Heart left ventricle (tissue), 13 donors: ENCODE data around the gene ARHGAP1.

Source experiments
- POLR2A ChIP-seq, 2 donors: fragments of 450-650 bp; IDR thresholded peaks; one replicate each; pipeline ENCODE4 v1.6.1; 2017; ENCODE audit warnings: antibody characterized with exemption in 2 of 2, mild to moderate bottlenecking in 2 of 2, moderate library complexity in 2 of 2
- TF ChIP-seq, protein P1 (sequence below), 12 donors: fragments of 200-600 bp; sonication (generic) in 4 of 12; IDR thresholded peaks; one replicate each; pipeline versions ENCODE4 v1.5.0 to v1.8.0; 2018 to 2022; ENCODE audit warnings: antibody characterized with exemption in 12 of 12, mild to moderate bottlenecking in 5 of 12
- donor health status: ischemic (EF 13 %, LVEDD 7.1; RV severe dilation, severe dysfunction).
- donor health status: DM: no; HTN: yes; CAD: no.
- donor health status: DM: no; HTN: no; CAD: no.
- donor health status: ischemic (EF 25% LVEDD 6.9; RV normal size, moderate dysfunction).
- donor health status: ischemic (EF 25% LVEDD 5.7; RV mildly dilated, moderate dysfunction).
- donor health status: ischemic (EF 35%, LVEDD 5.7; RV mildly dilated, moderate dysfunction).
- donor health status: nonischemic (EF 11% LVEDD 7.7; RV severe dilation, severe dysfunction).
- donor health status: DM: yes; HTN: yes; CAD: no.
- donor health status: PGD.
- donor health status: ischemic (EF 29% LVEDD 5.4; RV normal size, mild dysfunction).
- donor health status: nonischemic (EF 23%, LVEDD 6.1; RV moderate dilation, normal function).

DNA sequence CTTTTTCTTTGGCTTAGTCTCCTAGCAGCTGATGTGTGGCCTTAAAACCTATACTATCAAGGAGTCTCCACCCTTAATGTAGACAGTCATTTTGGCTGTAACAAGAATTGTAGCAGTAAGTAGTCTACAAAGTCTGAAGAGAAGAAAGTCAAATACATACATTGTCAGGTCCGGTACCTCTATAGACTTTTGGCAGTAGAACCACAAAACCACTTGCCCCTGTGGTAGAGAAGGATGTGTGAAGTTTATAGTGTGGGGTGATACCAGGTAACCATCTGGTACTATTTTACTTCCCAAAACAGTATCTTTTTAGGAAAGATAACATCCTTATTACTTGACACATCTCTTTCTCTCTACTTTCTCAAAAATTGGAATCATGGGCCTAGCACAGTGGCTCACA lies 67.9 kb downstream of the ARHGAP1 start:
- no peak for TF ChIP-seq POLR2A (IDR thresholded peaks at IDR 0.05)
- TF ChIP-seq, protein P1, sequence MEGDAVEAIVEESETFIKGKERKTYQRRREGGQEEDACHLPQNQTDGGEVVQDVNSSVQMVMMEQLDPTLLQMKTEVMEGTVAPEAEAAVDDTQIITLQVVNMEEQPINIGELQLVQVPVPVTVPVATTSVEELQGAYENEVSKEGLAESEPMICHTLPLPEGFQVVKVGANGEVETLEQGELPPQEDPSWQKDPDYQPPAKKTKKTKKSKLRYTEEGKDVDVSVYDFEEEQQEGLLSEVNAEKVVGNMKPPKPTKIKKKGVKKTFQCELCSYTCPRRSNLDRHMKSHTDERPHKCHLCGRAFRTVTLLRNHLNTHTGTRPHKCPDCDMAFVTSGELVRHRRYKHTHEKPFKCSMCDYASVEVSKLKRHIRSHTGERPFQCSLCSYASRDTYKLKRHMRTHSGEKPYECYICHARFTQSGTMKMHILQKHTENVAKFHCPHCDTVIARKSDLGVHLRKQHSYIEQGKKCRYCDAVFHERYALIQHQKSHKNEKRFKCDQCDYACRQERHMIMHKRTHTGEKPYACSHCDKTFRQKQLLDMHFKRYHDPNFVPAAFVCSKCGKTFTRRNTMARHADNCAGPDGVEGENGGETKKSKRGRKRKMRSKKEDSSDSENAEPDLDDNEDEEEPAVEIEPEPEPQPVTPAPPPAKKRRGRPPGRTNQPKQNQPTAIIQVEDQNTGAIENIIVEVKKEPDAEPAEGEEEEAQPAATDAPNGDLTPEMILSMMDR (IDR thresholded peaks at IDR 0.05) = no peak
